Type B pancreatic cell (in vitro differentiated cells): Measurements from ENCODE around the gene CRYGC. TPM values are rescaled to one million over a fixed set of nuclear protein-coding genes. Genes with fewer than 3 reads are reported as not detected.
"Not testable (repeated sequence)": the region's sequence is repeated elsewhere in the genome, so short reads cannot be mapped to it uniquely, and the experiment has no call there.

Experiments
- DNase-seq: peaks from one replicate; pipeline ENCODE4 v3.0.0; 2021; ENCODE audit warnings: mixed read lengths; ENCODE audit not compliant: unreplicated experiment; ENCODE audit errors: extremely low spot score
- H3K27ac Mint-ChIP-seq: 2 replicates; pipeline ENCODE4 v1.8.0; 2021; ENCODE audit warnings: mild to moderate bottlenecking, mixed read lengths
- H3K27me3 Mint-ChIP-seq: 2 replicates; pipeline ENCODE4 v1.8.0; 2021; ENCODE audit warnings: mixed read lengths
- H3K36me3 Mint-ChIP-seq: 2 replicates; pipeline ENCODE4 v1.8.0; 2021; ENCODE audit warnings: mixed read lengths
- H3K4me1 Mint-ChIP-seq: one replicate; pipeline ENCODE4 v1.8.0; 2021; ENCODE audit warnings: mixed read lengths; ENCODE audit not compliant: unreplicated experiment
- H3K4me3 Mint-ChIP-seq: 2 replicates; pipeline ENCODE4 v1.8.0; 2021; ENCODE audit warnings: mild to moderate bottlenecking, mixed read lengths
- H3K9me3 Mint-ChIP-seq: 2 replicates; pipeline ENCODE4 v1.8.0; 2021; ENCODE audit warnings: mixed read lengths
- CTCF ChIP-seq: fragments of 200-600 bp; sonication (generic); conservative IDR thresholded peaks from 2 replicates; pipeline ENCODE4 v1.5.0; 2021; ENCODE audit warnings: antibody characterized with exemption, mild to moderate bottlenecking
- total RNA-seq: library from RNA; stranded (reverse); gene quantifications from 2 replicates; pipeline ENCODE4 v1.2.1, GENCODE V29; 2021; ENCODE audit warnings: low replicate concordance

Gene CRYGC
- total RNA-seq, 1 donor from 2014 or later, result not detected

GRCh38 chr2:208125251-208125650 lies 4.4 kb downstream of the CRYGC start:
- peaks cover 7% of the 10 kb centered on the region for H3K4me1 Mint-ChIP-seq
- DNase-seq, result no peak
- no peaks in the 10 kb centered on the region for H3K36me3 Mint-ChIP-seq
- H3K27me3 Mint-ChIP-seq, result peaks cover 4% of the 10 kb centered on the region
- no peaks in the 10 kb centered on the region for H3K9me3 Mint-ChIP-seq
- no peak for TF ChIP-seq CTCF
- H3K27ac Mint-ChIP-seq, result no peak overlapping the region
- no peak overlapping the region for H3K4me3 Mint-ChIP-seq

DNA sequence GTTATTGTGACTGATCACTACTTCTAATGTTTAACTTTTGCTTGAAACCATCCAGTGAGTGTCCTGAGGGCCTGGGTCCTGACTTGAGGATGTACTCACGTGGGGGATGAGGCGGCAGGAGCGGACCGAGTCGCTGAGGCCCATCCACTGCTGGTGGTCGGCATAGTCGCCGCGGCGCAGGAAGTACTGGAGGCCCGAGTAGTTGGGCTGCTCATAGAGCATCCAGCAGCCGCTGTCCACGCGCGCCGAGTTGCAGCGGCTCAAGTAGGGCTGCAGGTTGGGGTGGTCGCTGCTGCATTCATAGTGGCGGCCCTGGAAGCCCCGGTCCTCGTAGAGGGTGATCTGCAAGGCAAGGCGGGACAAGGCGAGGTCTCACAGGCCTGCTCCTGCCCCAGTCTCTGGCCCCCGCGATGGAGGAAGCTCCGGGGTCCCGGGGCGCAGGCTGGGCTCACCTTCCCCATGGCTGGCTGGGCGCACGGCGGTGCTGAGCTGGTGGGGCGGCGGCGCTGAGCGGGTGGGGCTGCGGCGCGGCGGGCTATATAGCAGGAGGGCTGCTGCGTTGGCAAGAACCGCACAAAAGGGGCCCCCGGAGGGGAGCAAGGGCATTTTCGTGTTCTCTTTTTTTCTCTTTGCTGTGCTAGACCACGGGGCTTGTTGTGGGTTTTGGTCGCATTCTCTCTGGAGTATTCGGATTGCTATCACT lies 5.5 kb downstream of the CRYGC start, which contains the start of gene CRYGD:
Gene CRYGD (minus strand): TSS at position 512 of the 703 bp plus-strand sequence. CDS start 51 bp downstream, at position 461.
- H3K27ac Mint-ChIP-seq, H3K4me1 Mint-ChIP-seq, H3K27me3 Mint-ChIP-seq, H3K9me3 Mint-ChIP-seq, H3K36me3 Mint-ChIP-seq, DNase-seq: not testable (repeated sequence)
- H3K4me3 Mint-ChIP-seq, result peak within 1 kb of the TSS; percentile 24

DNA sequence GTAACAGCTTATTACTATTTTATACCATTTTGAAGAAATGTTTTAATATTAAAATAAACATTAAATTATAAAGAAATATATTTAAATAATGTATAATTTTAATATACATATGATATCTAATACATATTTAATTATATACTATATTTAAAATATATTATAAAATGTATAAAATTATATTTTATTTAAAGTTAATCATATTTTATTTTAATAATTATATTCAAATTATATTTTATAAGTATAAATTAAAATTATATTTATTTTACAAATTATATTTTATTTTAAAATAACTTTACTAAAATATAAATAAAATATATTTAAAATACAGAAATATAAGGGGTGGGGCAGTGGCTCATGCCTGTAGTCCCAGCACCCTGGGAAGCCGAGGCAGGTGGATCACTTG lies 7.4 kb downstream of the CRYGC start:
- DNase-seq, result no peak
- H3K27me3 Mint-ChIP-seq, result peaks cover 4% of the 10 kb centered on the region
- no peaks in the 10 kb centered on the region for H3K4me1 Mint-ChIP-seq
- no peak overlapping the region for H3K27ac Mint-ChIP-seq
- H3K4me3 Mint-ChIP-seq, result no peak overlapping the region
- TF ChIP-seq CTCF, result no peak
- peaks cover under 1% of the 10 kb centered on the region for H3K9me3 Mint-ChIP-seq
- no peaks in the 10 kb centered on the region for H3K36me3 Mint-ChIP-seq

- H3K9me3 Mint-ChIP-seq, result peaks cover 4% of the 10 kb centered on the region
- H3K4me1 Mint-ChIP-seq, result no peaks in the 10 kb centered on the region
- no peaks in the 10 kb centered on the region for H3K36me3 Mint-ChIP-seq
- H3K27ac Mint-ChIP-seq, result no peak overlapping the region
- no peak for DNase-seq
- no peak overlapping the region for H3K4me3 Mint-ChIP-seq
- TF ChIP-seq CTCF, result no peak
- H3K27me3 Mint-ChIP-seq, result peaks cover 3% of the 10 kb centered on the region
Measured at GRCh38 chr2:208118918-208119317, 10.7 kb downstream of the CRYGC start.

GRCh38 chr2:208117390-208117789 lies 12.2 kb downstream of the CRYGC start:
- H3K27ac Mint-ChIP-seq, H3K4me3 Mint-ChIP-seq: not testable (repeated sequence)
- H3K4me1 Mint-ChIP-seq, result peaks cover 12% of the 10 kb centered on the region

GRCh38 chr2:208112969-208113368 lies 16.7 kb downstream of the CRYGC start:
- peaks cover 4% of the 10 kb centered on the region for H3K9me3 Mint-ChIP-seq
- H3K27me3 Mint-ChIP-seq, result peaks cover 12% of the 10 kb centered on the region
- DNase-seq, result peak; percentile 45
- TF ChIP-seq CTCF, result no peak
- H3K4me1 Mint-ChIP-seq, result peaks cover 16% of the 10 kb centered on the region
- H3K36me3 Mint-ChIP-seq, result no peaks in the 10 kb centered on the region
- no peak overlapping the region for H3K27ac Mint-ChIP-seq
- H3K4me3 Mint-ChIP-seq, result peak overlapping the region; percentile 75

More at GRCh38 chr2:208117390-208117789, 12.2 kb downstream of the CRYGC start:
- H3K36me3 Mint-ChIP-seq, H3K27me3 Mint-ChIP-seq, H3K9me3 Mint-ChIP-seq, DNase-seq: not testable (repeated sequence)

DNA sequence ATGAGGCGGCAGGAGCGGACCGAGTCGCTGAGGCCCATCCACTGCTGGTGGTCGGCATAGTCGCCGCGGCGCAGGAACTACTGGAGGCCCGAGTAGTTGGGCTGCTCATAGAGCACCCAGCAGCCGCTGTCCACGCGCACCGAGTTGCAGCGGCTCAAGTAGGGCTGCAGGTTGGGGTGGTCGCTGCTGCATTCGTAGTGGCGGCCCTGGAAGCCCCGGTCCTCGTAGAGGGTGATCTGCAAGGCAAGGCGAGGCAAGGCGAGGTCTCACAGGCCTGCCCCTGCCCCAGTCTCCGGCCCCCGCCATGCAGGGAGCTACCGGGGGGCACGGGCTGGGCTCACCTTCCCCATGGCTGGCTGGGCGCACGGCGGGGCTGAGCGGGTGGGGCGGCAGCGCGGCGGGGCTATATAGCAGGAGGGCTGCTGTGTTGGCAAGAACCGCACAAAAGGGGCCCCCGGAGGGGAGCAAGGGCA lies 17.3 kb downstream of the CRYGC start:
- not testable (repeated sequence) for H3K36me3 Mint-ChIP-seq, H3K9me3 Mint-ChIP-seq, H3K27ac Mint-ChIP-seq
- Mint-ChIP-seq H3K27me3 (peaks cover 12% of the 10 kb centered on the region), H3K4me1 (peaks cover 16% of the 10 kb centered on the region), H3K4me3 (peak overlapping the region; percentile 75)
- DNase-seq, result peak; percentile 61
